Adipose tissue (tissue), 3 donors: ENCODE data around the gene TNKS1BP1. TPM values are rescaled to one million over a fixed set of nuclear protein-coding genes. Genes with fewer than 3 reads are reported as not detected.

Experiments used
- H3K27ac ChIP-seq: one replicate; pipeline ENCODE4 v1.5.1; 2013; ENCODE audit warnings: low read depth, low read length
- WGBS, 3 donors: extraction: QIAGEN DNeasy Blood & Tissue Kit; methylation state at CpG; one replicate each; pipeline ENCODE4 v1.1.7; 2013; 5-methylcytosine and 5-hydroxymethylcytosine counted together
- polyA plus RNA-seq, 3 donors: library from polyadenylated mRNA; stranded (reverse); fragments of 200-250 nt; gene quantifications; one replicate each; pipeline ENCODE4 v1.2.3, GENCODE V29; 2013
- donor health status: healthy with polysubstance abuse.
- donor health status: Bipolar disorder and iron deficiency.
- donor health status: healthy.

Gene TNKS1BP1
- polyA plus RNA-seq, 3 donors: 69.8 to 237 (median 176) TPM

DNA sequence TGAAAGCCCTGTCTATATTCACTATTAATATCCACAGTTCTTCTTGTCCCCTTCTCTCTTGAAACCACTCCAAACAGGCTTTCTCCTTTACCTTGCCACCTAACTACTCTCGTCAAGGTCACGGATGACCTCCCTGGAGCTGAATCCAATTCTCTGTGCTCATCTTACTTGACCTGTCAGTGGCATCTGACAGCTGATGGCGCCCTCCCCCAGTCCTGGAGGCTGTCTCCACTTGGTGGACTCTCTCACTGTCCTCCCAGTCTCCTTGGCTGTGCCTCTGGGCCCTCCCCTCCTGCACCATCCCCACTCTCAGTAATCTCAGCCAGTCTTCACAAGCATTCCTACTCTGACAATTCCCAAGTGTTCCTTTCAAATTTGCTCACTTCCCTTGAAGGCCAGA, 8.7 kb downstream of the TNKS1BP1 start:
- WGBS, 3 donors: 56 to 67% (median 65%) methylated on average over 3 of the region's 3 CpGs
- no peak overlapping the region for H3K27ac ChIP-seq

DNA sequence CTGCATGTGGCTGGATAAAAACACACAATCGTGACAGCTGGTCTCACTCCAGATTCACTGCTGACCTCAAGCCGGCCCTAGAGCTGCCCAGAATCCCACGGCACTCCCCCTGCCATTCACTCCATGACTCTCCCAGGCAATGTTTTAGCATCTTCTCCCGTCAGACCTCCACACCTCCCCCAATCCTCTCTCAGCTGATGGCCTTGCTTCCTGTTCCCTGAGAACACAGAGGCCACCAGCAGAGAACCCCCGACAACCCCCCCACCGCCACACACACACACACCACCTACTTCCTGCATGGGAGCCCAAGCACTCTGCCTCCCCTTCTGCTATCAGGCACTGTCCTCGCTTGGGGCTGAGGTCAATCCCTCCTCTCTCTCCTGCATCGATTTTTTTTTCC, 9.3 kb downstream of the TNKS1BP1 start:
- H3K27ac ChIP-seq: no peak overlapping the region
- WGBS, 3 donors: 7 to 12% (median 9%) methylated on average over 8 of the region's 8 CpGs

DNA sequence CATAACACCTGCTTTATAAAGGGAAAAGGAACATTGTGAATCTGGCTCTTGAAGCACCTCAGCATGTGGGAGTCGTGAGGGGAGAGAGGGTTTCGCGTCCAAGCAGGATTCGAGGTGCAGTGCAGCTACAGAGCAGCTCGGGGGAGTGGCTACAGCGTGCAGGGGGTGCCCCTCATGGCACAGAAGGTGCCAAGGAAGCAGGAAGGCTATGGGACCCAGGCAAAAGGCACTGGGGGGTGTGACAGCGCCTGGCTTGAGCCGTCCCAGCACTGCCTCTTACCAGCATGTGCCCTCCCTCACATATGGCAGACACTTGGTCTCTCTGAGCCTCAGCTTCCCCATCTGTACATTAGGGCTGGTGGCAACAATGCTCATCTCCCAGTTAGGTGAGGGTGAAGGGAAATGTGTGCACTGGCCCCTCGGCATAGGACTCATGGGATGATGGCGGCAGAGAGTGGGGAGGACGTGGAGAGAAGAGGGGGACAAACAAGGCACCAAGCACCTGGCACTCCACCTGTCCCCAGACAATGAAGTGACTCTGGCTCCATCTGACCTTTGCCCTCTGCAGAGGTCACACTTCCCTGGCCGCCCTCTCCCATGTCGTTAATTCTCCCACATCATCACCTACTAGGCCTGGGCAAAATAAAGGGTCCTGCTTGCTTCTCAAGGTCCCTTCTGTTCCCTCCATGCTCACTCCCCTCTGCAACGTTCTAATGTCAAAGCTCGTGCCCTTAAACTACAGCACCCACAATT, 10.4 kb downstream of the TNKS1BP1 start:
- WGBS, 3 donors: 80 to 89% (median 81%) methylated on average over 15 of the region's 15 CpGs
- H3K27ac ChIP-seq: no peak overlapping the region

DNA sequence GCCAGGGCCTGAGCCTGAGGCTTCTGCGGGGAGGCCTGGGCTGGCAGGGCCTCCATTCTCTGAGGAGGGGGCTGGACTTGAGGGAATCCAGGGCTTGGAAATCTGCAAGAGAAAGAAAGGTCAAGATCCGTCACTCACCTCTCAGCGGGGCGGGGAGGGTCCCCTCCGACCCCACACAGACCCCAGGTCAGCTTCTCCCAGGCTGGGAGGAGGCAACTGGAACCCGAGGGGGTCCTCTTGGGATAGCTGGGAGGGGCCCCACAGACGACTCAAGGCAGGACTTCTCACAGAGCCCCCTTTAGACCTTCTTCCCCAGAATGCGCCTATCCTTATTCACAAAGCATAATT, 11.0 kb downstream of the TNKS1BP1 start:
- H3K27ac ChIP-seq: no peak overlapping the region
- WGBS, 3 donors: 76 to 83% (median 81%) methylated on average over 8 of the region's 8 CpGs

DNA sequence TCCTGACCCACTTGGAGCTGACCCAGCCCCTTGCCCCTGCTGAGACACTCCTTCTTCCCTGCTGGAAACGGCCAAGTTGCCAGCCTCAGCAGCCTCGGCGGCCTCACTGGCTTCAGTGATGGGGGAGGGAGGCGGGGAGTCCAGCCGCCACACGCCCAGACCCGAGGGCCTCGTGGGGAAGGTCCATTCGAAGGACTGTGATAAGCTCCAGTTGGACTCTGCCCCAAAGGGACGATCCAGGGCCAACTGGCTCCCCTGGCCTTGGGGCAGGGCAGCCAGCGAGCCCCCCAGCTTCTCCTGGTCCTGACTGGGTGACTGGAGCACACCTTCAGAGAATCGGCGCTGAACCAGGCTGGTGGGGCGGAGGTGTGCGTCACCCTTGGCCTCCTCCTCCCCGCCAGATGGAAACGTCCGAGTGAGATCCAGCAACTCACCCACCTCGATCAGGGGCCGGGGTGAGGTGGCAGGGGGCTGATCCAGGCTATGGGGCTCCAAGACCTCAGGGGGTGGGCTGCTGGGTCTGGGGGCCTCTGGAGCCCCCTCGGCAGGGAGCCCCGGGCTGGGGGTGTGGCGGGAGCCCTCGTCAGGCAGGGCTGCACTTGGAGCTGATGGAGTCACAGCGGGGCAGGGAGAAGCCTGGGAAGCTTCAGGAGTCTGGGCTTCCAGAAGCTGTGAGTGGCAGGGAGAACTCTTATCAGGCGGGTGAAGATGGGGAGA, 11.5 kb downstream of the TNKS1BP1 start:
- H3K27ac ChIP-seq: no peak overlapping the region
- WGBS, 3 donors: 57 to 75% (median 65%) methylated on average over 25 to 26 of the region's 26 CpGs

DNA sequence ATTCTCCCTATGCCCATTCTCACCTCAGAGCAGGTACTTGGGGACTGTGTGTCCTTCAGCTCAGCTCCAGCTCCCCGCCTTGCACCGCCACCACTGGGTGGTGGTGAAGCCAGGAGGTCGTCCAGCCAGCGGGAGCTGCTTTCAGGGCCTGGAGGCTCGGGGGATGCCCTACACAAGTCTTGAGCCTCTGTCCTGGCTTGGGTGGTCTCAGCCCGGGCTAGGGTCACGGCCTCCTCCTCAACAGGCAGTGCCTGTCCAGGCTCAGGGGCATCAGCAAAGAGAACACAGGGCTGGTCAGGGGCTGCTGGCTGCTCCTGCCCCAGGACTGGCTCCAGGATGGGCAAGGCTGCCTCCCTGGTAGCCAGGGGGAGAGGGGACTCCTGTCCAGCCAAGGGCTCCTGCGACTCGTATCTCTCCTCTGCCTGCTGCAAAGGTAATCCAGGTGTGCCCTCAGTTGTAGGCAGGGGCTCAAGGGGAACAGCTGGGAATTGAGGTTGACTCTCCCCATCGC, 12.2 kb downstream of the TNKS1BP1 start:
- 70 to 85% (median 77%) methylated on average over 10 of the region's 10 CpGs for WGBS, 3 donors
- H3K27ac ChIP-seq: no peak overlapping the region

DNA sequence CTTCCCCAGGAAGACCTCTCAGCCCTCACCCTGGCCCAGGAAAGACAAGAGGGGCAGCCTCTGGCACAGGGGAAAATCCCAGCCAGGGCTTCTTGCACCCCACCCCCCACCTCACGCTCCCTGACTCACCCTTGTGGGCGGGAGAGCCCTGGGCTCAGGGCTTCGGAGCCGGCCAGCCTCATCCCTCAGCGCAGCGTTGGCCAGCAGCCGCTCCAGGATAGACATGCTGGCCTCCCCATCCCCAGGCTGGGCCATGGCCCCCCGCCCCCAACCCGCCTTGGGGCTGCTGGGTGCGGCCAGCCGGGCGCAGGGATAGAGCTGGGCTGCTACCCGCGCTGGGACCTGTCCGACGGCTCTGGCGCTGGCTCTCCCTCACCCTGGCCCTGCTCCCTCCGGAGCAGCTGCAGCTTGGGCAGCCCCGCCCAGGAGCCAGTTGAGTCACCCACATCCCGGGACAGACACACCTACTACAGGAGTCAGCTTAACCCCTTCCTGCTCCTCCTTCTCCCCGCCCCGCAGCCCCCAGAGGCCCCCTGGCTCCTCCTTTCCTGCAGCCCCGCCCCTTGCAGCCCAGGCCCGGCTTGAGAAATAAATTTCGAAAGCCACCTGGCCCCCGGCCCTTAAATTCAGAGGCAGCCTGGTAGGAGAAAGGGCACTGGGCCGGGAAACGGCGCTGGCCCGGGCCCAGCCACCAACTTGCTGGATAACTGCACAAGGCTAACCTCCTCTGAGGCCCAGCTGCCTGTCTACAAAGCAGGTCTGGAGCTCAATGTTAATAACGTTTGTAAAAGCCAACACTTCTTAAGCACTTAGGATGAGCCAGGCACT, 13.4 kb downstream of the TNKS1BP1 start:
- 1 to 5% (median 2%) methylated on average over 24 to 31 of the region's 31 CpGs for WGBS, 3 donors
- H3K27ac ChIP-seq: no peak overlapping the region

DNA sequence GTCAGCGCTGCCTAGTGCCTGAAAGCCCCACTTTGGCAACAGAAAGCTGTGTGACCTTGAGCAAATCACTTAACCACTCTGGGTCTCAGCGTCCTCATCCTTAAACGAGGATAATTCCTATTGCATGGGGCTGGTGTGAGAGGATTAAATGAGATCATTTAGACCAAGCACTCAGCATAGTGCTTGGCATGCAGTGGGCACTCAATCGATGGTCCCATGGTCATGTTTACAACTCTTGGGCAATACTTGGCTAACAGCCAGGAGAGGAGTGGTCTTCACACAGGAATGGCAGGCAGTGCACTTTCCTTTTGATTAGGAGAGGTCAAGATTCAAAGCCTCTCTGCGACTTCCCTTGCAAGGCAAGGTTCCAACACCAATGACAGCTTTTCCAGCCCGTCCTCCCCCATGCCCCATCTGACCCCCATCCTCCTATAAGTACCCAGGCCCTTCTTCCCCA, 14.1 kb downstream of the TNKS1BP1 start:
- no peak overlapping the region for H3K27ac ChIP-seq
- WGBS, 3 donors: 21 to 45% (median 30%) methylated on average over 6 of the region's 6 CpGs

DNA sequence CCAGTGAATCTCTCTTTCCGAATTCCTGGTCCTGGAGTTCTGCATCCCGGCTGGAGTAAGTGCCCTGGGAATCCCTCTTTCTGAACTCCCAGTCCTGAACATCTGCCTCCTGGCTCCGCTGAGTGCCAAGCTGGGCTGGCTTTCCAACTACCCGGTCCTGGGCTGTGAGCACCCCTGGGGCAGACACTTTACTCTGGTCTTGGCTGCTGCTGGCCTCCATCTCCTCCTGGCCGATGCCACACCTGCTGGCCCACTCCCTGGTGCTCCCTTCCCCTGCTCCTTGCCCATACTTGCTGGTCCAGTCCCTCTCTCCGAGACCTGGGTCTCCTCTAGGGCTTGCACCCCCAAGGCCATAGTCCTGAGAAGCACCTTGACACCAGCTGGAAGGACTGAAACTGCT, 14.7 kb downstream of the TNKS1BP1 start:
- WGBS, 3 donors: 57 to 77% (median 76%) methylated on average over 6 of the region's 6 CpGs
- no peak overlapping the region for H3K27ac ChIP-seq

DNA sequence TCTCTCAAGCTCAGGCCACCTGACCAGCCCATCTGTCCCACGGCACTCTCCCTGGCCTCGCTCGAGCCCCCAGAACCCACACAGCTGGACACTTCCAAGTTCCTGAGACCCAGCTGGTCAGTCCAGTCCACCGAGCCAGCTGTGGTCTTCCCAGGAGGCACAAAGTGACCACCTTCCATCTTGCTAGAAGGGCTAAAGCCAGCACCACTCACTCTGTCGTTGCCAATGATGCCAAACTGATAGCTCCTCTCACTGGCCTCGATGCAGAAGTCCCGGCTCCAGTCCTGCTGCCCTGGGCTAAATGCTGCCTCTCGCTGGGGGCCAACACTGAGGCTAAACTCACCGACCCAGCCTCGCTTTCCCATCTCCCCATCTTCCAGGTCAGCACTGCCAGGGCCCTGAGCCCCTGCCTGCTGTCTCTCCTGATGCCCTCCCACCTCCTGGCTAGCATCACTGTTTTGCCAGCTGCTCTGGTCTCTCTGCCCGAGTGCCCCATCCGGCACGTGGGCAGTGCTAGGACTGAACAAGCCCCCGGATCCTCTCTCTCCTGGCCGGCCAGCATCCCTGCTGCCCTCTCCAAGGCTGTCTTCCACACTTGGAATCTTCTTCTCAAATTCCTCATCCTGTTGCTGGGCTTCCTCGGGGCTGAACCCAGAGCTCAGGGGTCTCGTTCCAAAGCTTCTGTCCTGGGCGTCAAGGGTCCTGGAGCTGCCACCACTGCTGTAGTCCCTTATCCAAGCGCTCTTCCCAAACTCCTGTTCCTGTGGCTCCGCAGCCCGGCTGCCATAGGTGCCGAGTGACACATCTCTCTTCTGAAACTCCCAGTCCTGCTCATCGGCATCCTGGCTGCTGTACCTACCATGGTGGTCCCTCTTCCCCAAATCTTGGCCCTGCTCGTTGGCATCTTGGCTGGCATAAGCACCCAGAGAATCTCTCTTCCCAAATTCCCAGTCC, 15.4 kb downstream of the TNKS1BP1 start:
- H3K27ac ChIP-seq: no peak overlapping the region
- 78 to 91% (median 91%) methylated on average over 24 of the region's 24 CpGs for WGBS, 3 donors

DNA sequence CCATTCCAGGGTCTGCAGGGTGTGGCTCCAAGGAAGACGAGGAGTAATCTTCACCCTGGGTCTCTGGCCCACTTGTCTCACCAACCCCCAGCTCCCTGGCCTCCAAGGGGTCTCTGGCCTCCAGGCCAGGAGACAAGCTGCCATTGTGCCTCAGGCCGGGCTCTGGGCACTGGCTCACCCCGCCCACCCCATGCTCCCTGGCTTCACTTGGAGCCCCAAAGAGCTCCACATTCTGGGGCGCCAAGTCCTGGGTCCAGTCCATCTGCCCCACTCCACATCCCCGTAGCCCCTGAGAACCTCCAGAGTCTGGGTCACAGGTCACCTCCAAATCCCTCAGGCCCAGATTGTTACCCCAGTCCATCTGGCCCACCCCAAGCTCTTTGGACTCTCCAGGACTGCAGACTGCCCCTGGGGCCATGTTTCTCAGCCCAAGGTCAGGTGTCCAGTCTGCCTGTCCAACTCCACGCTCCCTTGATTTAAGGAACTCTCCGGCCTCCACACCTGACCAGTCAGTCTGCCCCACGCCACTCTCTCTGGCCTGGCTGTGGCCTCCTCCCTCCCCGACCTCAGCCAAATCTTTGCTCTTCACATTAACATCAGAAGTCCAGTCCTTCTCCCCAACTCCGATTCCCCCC, 16.2 kb downstream of the TNKS1BP1 start:
- H3K27ac ChIP-seq: no peak overlapping the region
- WGBS, 3 donors: 82 to 93% (median 92%) methylated on average over 10 of the region's 10 CpGs

DNA sequence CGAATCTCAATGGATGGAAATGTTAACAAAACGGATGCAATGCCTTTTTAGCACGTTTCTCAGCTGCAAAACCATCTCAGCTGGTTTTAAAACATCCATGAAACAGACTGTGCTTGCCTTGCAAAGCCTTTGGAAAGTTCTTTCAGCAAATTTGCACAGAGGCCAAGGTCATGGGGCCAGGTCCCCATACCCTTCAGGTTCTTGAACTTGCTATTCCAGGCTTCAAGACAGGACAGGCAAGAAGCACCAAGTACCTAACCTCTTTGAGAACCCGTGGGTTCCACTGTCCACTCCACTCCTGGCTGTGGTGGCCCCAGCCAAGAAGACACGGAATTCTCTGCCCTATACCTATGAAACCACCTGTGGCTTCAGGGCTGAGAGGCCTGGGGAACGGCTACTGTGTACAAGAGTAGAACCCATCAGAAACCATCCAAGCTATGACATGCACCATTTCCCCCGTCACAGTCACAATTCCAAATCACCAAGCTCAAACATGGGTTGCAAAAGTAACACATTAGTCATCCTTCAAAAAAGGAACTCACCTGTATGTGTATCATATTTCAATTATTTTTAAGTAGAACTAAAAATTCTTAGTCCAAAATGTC, 17.0 kb downstream of the TNKS1BP1 start:
- H3K27ac ChIP-seq: no peak overlapping the region

DNA sequence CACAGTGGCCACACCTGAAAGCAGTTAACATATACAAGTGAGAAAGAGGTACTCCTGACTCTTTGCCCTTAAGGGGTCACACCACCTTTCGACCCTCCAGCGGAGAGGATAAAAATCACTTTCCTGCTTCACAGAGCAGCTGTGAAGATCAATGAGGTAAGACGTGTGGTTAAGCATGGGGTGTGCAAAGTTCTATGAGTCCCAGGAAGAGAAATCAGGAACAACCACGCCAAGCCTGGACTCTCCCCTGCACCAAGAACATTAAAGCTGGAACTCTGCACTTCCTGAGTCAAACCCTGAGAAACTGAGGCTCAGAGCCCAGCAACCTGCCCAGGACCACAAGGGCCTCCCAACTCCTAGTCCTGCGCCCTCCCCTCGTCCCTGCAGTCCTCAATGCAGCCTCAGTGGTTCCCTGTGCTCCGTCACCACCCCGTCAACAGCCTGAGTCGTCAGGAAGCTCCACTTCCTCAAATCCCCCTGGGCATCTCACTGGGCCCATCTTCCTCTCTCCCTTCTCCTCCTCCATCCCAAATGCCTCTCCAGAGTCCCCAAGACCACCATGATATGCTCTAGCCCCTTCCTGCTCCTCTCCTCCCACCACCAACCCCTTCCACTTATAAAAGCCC, 17.7 kb downstream of the TNKS1BP1 start:
- 46 to 73% (median 48%) methylated on average over 9 of the region's 9 CpGs for WGBS, 3 donors
- H3K27ac ChIP-seq: no peak overlapping the region

More for the DNA sequence above, 17.0 kb downstream of the TNKS1BP1 start:
- 46 to 79% (median 78%) methylated on average over 7 of the region's 7 CpGs for WGBS, 3 donors

DNA sequence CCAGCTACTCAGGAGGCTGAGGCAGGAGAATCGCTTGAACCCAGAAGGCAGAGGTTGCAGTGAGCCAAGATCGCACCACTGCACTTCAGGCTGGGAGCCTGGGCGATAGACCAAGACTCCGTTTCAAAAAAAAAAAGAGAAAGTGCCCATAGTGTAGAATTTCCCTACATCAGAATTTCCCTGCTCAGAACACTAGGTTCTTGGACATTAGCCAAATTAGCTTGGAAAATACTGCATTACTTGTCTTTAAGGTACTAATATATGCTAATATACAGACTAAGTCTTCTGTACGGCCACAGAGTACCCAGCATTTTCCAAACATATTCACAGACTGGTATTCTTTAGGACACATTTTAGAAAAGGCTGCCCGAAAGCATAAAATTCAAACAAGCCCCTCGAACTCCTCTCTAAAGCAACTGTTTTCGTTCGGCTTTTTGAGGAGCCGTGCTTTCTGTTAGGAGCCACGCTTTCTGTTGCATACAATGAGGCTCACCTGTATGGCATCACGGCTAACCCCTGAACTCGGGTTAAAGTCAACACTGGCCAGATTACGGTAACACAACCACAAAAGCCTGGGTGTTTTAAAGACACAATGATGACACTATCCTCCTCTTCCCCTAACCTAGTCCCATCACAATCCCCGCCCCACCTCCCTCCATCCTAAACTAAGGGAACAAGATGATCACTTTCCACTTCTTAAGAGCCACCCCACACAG, 18.4 kb downstream of the TNKS1BP1 start:
- WGBS, 3 donors: 76 to 86% (median 79%) methylated on average over 15 of the region's 15 CpGs
- no peak overlapping the region for H3K27ac ChIP-seq

DNA sequence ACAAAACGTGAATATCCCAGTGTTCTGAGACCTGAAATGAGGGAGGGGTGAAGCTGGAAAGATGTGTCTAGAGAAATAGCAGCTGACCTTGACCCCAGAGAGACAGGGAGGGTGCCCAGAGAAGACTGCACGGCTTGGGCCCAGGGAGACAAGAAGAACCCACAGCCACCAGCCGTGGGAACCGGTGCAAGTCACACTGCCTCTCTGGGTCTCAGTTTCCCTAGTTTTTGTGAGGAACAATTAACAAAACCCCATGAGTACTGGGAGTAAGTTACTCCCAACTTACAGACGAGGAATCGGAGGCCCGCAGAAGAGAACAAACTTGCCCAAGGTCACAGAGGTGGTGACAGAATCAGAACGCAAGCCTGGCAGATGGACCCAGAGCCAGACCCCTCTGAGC, 19.2 kb downstream of the TNKS1BP1 start:
- H3K27ac ChIP-seq: no peak overlapping the region
- WGBS, 3 donors: 51 to 90% (median 89%) methylated on average over 8 of the region's 8 CpGs

DNA sequence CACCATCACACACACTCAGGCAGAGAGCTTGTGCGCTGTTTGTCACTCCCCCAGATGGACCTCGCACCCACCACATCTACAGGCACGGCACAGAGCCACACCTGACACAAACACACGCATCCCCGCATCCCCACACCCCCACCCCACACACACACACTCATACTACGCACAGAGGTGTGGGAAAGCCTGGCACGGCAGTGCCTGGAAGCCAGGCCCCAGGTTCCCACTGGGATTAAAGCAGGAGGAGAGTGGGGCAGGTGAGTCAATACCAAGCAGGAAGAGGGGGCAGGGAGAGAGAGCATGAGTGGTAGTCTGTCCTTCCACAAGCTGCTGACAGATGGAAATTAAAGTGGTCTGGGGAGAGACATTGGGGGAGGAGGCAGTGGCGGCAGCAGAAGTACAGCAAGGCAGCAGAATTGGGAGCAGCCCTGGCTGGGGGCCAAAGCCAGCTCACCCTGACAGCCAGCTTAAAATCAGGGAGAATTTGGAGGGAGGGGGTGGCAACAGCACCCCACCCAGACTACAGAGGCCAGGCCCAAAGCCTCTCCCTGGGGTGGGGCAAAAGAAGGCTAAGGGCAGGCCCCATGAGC, 20.7 kb downstream of the TNKS1BP1 start:
- WGBS, 3 donors: 44 to 79% (median 74%) methylated on average over 8 of the region's 8 CpGs
- no peak overlapping the region for H3K27ac ChIP-seq
